Neural crest cell (in vitro differentiated cells): Measurements from ENCODE around the gene PCYT1B. TPM values are rescaled to one million over a fixed set of nuclear protein-coding genes. Genes with fewer than 3 reads are reported as not detected.
"Not testable (repeated sequence)": the region's sequence is repeated elsewhere in the genome, so short reads cannot be mapped to it uniquely, and the experiment has no call there.

Source experiments
- DNase-seq: peaks from one replicate; pipeline ENCODE4 v3.0.0; 2021; ENCODE audit warnings: low read depth, mixed read lengths, low spot score
- H3K27ac Mint-ChIP-seq: one replicate; pipeline ENCODE4 v1.8.0; 2021; ENCODE audit warnings: mild to moderate bottlenecking, mixed read lengths; ENCODE audit not compliant: unreplicated experiment
- H3K27me3 Mint-ChIP-seq: 2 replicates; pipeline ENCODE4 v1.8.0; 2021; ENCODE audit warnings: low read depth, mild to moderate bottlenecking, mixed read lengths
- H3K36me3 Mint-ChIP-seq: 2 replicates; pipeline ENCODE4 v1.8.0; 2021; ENCODE audit warnings: low read depth, mild to moderate bottlenecking, mixed read lengths
- H3K4me1 Mint-ChIP-seq: 2 replicates; pipeline ENCODE4 v1.8.0; 2021; ENCODE audit warnings: mixed read lengths
- H3K4me3 Mint-ChIP-seq: one replicate; pipeline ENCODE4 v1.8.0; 2021; ENCODE audit warnings: mild to moderate bottlenecking, mixed read lengths
- H3K9me3 Mint-ChIP-seq: 2 replicates; pipeline ENCODE4 v1.8.0; 2021; ENCODE audit warnings: mixed read lengths
- total RNA-seq: library from RNA; stranded (reverse); gene quantifications from 2 replicates; pipeline ENCODE4 v1.2.1, GENCODE V29; 2021
- TF ChIP-seq, protein P1 (sequence below): fragments of 200-600 bp; sonication (generic); conservative IDR thresholded peaks from 2 replicates; pipeline ENCODE4 v1.5.0; 2021; ENCODE audit warnings: antibody characterized with exemption, mild to moderate bottlenecking

The PCYT1B gene
- total RNA-seq, 1 donor from 2014 or later: 32.3 TPM

DNA sequence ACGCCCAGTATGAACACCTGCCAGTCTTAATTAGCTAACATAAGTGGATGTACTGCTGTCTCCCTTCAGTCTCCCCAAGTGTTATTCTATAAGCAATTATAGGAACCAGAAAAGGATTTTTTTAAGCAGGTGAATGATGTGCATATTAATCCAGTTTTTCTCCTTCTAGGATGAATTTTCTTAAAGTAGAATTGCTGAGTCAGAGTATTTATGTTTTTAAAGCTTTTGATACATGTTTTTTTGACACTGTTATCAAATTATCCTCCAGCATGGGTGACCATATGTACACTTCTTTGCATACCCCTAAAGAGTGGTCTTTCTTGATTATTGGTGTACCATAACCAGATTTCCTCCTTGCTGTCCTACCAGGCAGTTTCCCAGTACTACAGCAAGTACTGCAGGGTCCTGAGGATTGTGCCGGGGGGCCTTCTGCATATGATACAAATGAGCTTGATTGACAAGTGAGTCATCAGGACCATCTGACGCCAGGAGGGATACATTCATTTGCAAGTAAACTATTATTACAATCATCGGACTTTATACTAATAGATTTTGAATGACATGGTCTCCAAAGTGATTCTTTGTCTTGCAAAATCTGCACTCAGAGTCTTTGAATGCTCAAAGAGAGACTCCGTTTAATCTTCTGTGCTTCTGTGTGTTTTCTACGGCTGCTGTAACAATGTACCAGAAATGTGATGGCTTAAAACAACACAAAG is 10.7 kb upstream of the PCYT1B start:
- TF ChIP-seq, protein P1, sequence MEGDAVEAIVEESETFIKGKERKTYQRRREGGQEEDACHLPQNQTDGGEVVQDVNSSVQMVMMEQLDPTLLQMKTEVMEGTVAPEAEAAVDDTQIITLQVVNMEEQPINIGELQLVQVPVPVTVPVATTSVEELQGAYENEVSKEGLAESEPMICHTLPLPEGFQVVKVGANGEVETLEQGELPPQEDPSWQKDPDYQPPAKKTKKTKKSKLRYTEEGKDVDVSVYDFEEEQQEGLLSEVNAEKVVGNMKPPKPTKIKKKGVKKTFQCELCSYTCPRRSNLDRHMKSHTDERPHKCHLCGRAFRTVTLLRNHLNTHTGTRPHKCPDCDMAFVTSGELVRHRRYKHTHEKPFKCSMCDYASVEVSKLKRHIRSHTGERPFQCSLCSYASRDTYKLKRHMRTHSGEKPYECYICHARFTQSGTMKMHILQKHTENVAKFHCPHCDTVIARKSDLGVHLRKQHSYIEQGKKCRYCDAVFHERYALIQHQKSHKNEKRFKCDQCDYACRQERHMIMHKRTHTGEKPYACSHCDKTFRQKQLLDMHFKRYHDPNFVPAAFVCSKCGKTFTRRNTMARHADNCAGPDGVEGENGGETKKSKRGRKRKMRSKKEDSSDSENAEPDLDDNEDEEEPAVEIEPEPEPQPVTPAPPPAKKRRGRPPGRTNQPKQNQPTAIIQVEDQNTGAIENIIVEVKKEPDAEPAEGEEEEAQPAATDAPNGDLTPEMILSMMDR: no peak
- Mint-ChIP-seq H3K4me3 (no peak overlapping the region), H3K36me3 (peaks cover 2% of the 10 kb centered on the region), H3K4me1 (peaks cover 24% of the 10 kb centered on the region), H3K9me3 (no peaks in the 10 kb centered on the region), H3K27ac (peak overlapping the region; percentile 2), H3K27me3 (no peaks in the 10 kb centered on the region)
- DNase-seq: no peak

DNA sequence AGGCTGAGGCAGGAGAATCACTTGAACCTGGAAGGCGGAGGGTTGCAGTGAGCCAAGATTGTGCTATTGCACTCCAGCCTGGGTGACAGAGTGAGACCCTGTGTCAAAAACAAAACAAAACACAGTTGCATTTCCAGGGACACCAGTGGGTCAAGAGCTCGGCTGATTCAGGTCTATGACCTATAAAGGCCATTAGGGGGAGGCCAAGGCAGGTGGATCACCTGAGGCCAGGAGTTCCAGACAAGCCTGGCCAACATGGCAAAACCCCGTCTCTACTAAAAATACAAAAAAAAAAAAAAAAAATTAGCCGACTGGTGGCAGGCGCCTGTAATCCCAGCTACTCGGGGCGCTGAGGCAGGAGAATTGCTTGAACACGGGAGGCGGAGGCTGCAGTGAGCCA is 8.5 kb upstream of the PCYT1B start:
- DNase-seq: not testable (repeated sequence)
- H3K4me1 Mint-ChIP-seq: peaks cover 18% of the 10 kb centered on the region
- TF ChIP-seq, protein P1: peak; percentile 42

DNA sequence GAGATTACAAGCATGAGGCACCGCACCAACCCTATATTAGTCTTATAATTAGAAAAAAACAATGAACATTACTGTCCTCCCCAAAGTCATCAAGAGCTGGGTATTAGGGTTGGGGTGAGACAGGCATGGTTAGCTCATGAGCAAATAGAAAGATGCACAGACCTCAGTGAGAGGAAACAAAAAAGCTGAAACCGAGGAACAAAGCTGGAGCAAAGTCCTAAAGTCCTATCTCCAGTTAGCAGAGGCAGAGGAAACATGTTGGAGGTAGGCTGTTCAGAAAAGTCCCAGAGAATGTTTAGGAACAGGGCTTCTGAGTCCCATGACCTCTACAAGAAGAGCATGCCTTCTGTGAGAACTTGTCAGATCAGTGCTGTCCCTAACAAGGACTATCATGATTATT is 4.6 kb upstream of the PCYT1B start:
- H3K4me3 Mint-ChIP-seq: no peak overlapping the region
- H3K4me1 Mint-ChIP-seq: peaks cover 23% of the 10 kb centered on the region
- H3K36me3 Mint-ChIP-seq: peaks cover 2% of the 10 kb centered on the region
- H3K27ac Mint-ChIP-seq: no peak overlapping the region
- no peaks in the 10 kb centered on the region for H3K27me3 Mint-ChIP-seq
- no peak for DNase-seq
- TF ChIP-seq, protein P1: no peak
- H3K9me3 Mint-ChIP-seq: no peaks in the 10 kb centered on the region

More for the DNA sequence above, 8.5 kb upstream of the PCYT1B start:
- not testable (repeated sequence) for H3K36me3 Mint-ChIP-seq, H3K27me3 Mint-ChIP-seq, H3K4me3 Mint-ChIP-seq, H3K27ac Mint-ChIP-seq, H3K9me3 Mint-ChIP-seq

DNA sequence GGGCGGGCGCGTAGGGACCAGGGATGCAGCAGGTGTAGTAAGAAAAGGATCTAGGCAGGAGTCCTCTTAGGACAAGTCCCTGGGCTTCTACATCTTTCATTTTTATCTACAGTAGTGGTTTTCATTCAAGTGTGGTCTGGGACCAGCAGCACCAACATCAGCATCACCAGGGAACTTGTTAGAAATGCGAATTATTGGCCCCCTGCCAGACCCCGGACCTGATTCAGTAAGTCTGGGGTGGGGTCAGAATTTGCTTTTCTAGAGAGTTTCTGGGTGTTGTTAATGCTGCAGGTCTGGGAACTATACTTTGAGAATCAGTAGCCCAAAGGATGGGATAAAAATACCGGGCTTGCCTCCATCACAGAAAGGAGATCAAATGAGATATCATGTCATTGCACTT is 1.3 kb upstream of the PCYT1B start:
- peaks cover 2% of the 10 kb centered on the region for H3K36me3 Mint-ChIP-seq
- DNase-seq: no peak
- TF ChIP-seq, protein P1: no peak
- H3K9me3 Mint-ChIP-seq: no peaks in the 10 kb centered on the region
- peaks cover 34% of the 10 kb centered on the region for H3K4me1 Mint-ChIP-seq
- no peaks in the 10 kb centered on the region for H3K27me3 Mint-ChIP-seq
- no peak overlapping the region for H3K27ac Mint-ChIP-seq
- H3K4me3 Mint-ChIP-seq: no peak overlapping the region

DNA sequence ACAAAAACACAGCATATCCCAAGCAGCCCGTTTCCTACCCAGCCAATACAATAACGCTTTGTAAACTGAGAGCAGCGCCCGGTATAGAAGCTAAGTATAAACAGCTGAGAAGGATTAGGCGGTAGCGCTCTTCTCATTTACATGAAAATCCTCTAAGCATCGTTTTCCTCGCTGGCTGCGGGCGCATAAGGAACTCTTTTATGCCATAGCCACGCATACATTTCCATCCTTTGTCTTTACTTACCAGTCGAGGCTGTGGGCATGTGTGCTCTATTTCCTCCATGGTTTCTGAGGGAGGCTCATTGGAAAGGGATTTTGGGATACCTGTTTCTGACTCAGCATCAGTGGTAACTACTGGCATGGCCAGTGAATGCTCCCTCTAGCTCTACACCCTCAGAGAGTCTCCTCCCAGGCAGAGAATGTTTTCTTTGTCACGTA is 383 bp downstream of the PCYT1B start:
- no peaks in the 10 kb centered on the region for H3K36me3 Mint-ChIP-seq
- H3K27ac Mint-ChIP-seq: peak overlapping the region; percentile 90
- H3K4me1 Mint-ChIP-seq: peaks cover 34% of the 10 kb centered on the region
- H3K27me3 Mint-ChIP-seq: no peaks in the 10 kb centered on the region
- TF ChIP-seq, protein P1: no peak
- peak overlapping the region; percentile 91 for H3K4me3 Mint-ChIP-seq
- DNase-seq: peak; percentile 35
- no peaks in the 10 kb centered on the region for H3K9me3 Mint-ChIP-seq
